ENCODE measurements around the gene ZBTB7C.

Gene ZBTB7C

GRCh38 chr18:48229552-48229981, 179.6 kb downstream of the ZBTB7C start:
- no peaks in the 10 kb centered on the region for H3K79me2 ChIP-seq (ENCODE audit: insufficient read depth, low read length)
- H3K27me3 ChIP-seq (ENCODE audit: low read length), result peaks cover 3% of the 10 kb centered on the region; the same call in 1 of the 2 replicates
- no peaks in the 10 kb centered on the region for H3K36me3 ChIP-seq (ENCODE audit: low read length)
- no peaks in the 10 kb centered on the region for H3K9me2 ChIP-seq (replicated peaks; ENCODE audit: insufficient read depth, low read length)
- no peaks in the 10 kb centered on the region for H3K9me3 ChIP-seq (ENCODE audit: insufficient read depth, low read length)
- H3K4me3 ChIP-seq (ENCODE audit: insufficient read depth, low read length, poor library complexity, severe bottlenecking), result no peak overlapping the region
- H4K20me1 ChIP-seq (ENCODE audit: low read depth, low read length), result no peaks in the 10 kb centered on the region
- H3K9ac ChIP-seq (ENCODE audit: low read length), result no peak overlapping the region
- no peaks in the 10 kb centered on the region for H3F3A ChIP-seq (ENCODE audit: insufficient read depth)
- H3K27ac ChIP-seq (ENCODE audit: low read depth, low read length), result no peak overlapping the region
- H3K4me2 ChIP-seq (ENCODE audit: low read depth, low read length, poor library complexity, severe bottlenecking), result no peak overlapping the region
- TF ChIP-seq, protein P1, sequence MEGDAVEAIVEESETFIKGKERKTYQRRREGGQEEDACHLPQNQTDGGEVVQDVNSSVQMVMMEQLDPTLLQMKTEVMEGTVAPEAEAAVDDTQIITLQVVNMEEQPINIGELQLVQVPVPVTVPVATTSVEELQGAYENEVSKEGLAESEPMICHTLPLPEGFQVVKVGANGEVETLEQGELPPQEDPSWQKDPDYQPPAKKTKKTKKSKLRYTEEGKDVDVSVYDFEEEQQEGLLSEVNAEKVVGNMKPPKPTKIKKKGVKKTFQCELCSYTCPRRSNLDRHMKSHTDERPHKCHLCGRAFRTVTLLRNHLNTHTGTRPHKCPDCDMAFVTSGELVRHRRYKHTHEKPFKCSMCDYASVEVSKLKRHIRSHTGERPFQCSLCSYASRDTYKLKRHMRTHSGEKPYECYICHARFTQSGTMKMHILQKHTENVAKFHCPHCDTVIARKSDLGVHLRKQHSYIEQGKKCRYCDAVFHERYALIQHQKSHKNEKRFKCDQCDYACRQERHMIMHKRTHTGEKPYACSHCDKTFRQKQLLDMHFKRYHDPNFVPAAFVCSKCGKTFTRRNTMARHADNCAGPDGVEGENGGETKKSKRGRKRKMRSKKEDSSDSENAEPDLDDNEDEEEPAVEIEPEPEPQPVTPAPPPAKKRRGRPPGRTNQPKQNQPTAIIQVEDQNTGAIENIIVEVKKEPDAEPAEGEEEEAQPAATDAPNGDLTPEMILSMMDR (IDR thresholded peaks at IDR 0.05; ENCODE audit: insufficient read depth, low read length, poor library complexity, severe bottlenecking), result no peak
- no peak for TF ChIP-seq EZH2phosphoT487 (conservative IDR thresholded peaks at IDR 0.05; ENCODE audit: low read length)
- H2AFZ ChIP-seq (ENCODE audit: low read depth, low read length, severe bottlenecking), result no peak overlapping the region

- no peak overlapping the region for H3K4me3 ChIP-seq (ENCODE audit: insufficient read depth, low read length, poor library complexity, severe bottlenecking)
- no peaks in the 10 kb centered on the region for H3K79me2 ChIP-seq (ENCODE audit: insufficient read depth, low read length)
- H3K4me2 ChIP-seq (ENCODE audit: low read depth, low read length, poor library complexity, severe bottlenecking), result no peak overlapping the region
- peaks cover 3% of the 10 kb centered on the region; the same call in 1 of the 2 replicates for H3K27me3 ChIP-seq (ENCODE audit: low read length)
- H3K9me3 ChIP-seq (ENCODE audit: insufficient read depth, low read length), result no peaks in the 10 kb centered on the region
- H3K36me3 ChIP-seq (ENCODE audit: low read length), result no peaks in the 10 kb centered on the region
- H4K20me1 ChIP-seq (ENCODE audit: low read depth, low read length), result no peaks in the 10 kb centered on the region
- H3F3A ChIP-seq (ENCODE audit: insufficient read depth), result no peaks in the 10 kb centered on the region
- H2AFZ ChIP-seq (ENCODE audit: low read depth, low read length, severe bottlenecking), result no peak overlapping the region
- no peak overlapping the region for H3K9ac ChIP-seq (ENCODE audit: low read length)
- TF ChIP-seq, protein P1 (IDR thresholded peaks at IDR 0.05; ENCODE audit: insufficient read depth, low read length, poor library complexity, severe bottlenecking), result no peak
- TF ChIP-seq EZH2phosphoT487 (conservative IDR thresholded peaks at IDR 0.05; ENCODE audit: low read length), result no peak
- no peak overlapping the region for H3K27ac ChIP-seq (ENCODE audit: low read depth, low read length)
- no peaks in the 10 kb centered on the region for H3K9me2 ChIP-seq (replicated peaks; ENCODE audit: insufficient read depth, low read length)
Observed at GRCh38 chr18:48228841-48229240, 180.3 kb downstream of the ZBTB7C start.

DNA sequence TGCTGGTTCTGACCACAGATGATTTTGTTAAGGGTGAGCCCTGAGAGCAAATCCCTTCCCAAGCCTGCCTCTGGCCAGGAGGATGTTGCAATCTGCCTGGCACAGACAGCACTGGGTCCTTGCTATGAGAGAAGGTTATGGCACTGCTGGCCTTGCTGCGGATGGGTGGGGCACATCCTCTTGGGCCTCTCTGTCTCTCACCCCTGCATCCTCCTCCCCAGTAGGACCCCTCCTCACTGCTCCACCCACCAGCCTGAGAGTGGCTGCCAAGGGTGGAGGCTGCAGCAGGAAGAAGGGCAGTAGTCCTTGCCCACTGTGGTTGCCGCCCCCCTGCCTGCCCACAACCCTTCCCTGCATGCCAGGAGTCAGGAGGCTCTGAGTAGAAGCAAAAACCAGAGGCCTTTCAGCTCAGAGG, 180.9 kb downstream of the ZBTB7C start:
- no peaks in the 10 kb centered on the region for H3K9me3 ChIP-seq (ENCODE audit: insufficient read depth, low read length)
- H3K36me3 ChIP-seq (ENCODE audit: low read length), result no peaks in the 10 kb centered on the region
- no peak overlapping the region for H3K4me2 ChIP-seq (ENCODE audit: low read depth, low read length, poor library complexity, severe bottlenecking)
- no peaks in the 10 kb centered on the region for H3K79me2 ChIP-seq (ENCODE audit: insufficient read depth, low read length)
- no peaks in the 10 kb centered on the region for H3K9me2 ChIP-seq (replicated peaks; ENCODE audit: insufficient read depth, low read length)
- H3K4me3 ChIP-seq (ENCODE audit: insufficient read depth, low read length, poor library complexity, severe bottlenecking), result no peak overlapping the region
- no peaks in the 10 kb centered on the region for H3F3A ChIP-seq (ENCODE audit: insufficient read depth)
- no peak overlapping the region for H2AFZ ChIP-seq (ENCODE audit: low read depth, low read length, severe bottlenecking)
- no peak for TF ChIP-seq EZH2phosphoT487 (conservative IDR thresholded peaks at IDR 0.05; ENCODE audit: low read length)
- no peaks in the 10 kb centered on the region for H4K20me1 ChIP-seq (ENCODE audit: low read depth, low read length)
- no peak overlapping the region for H3K9ac ChIP-seq (ENCODE audit: low read length)
- no peak overlapping the region for H3K27ac ChIP-seq (ENCODE audit: low read depth, low read length)
- H3K27me3 ChIP-seq (ENCODE audit: low read length), result peaks cover under 1% of the 10 kb centered on the region; the same call in 1 of the 2 replicates

DNA sequence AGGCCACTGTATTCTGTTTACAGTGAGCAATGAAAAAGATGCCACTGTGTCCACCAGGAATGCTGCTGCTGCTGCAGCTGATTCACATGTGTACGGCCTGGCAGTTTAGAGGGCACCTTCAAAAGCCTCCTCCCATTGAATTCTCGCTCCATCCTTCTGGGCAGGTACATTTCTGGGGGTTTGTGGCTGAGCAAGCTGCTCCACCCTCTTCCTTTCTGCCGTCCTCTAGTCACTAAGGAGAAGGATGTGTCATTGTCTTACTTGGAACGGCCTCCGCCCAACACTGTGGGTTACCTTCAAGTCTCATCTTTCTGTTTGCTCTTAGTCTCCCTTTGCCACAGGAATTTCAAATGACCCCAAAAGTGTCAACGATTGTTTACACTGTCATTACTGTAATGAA, 182.0 kb downstream of the ZBTB7C start:
- H2AFZ ChIP-seq (ENCODE audit: low read depth, low read length, severe bottlenecking), result no peak overlapping the region
- no peak overlapping the region for H3K4me3 ChIP-seq (ENCODE audit: insufficient read depth, low read length, poor library complexity, severe bottlenecking)
- no peaks in the 10 kb centered on the region for H3K79me2 ChIP-seq (ENCODE audit: insufficient read depth, low read length)
- H3K27me3 ChIP-seq (ENCODE audit: low read length), result no peaks in the 10 kb centered on the region
- no peak overlapping the region for H3K4me2 ChIP-seq (ENCODE audit: low read depth, low read length, poor library complexity, severe bottlenecking)
- TF ChIP-seq, protein P1 (IDR thresholded peaks at IDR 0.05; ENCODE audit: insufficient read depth, low read length, poor library complexity, severe bottlenecking), result no peak
- no peaks in the 10 kb centered on the region for H3F3A ChIP-seq (ENCODE audit: insufficient read depth)
- no peaks in the 10 kb centered on the region for H3K9me3 ChIP-seq (ENCODE audit: insufficient read depth, low read length)
- H3K9ac ChIP-seq (ENCODE audit: low read length), result no peak overlapping the region
- no peaks in the 10 kb centered on the region for H3K9me2 ChIP-seq (replicated peaks; ENCODE audit: insufficient read depth, low read length)
- no peaks in the 10 kb centered on the region for H4K20me1 ChIP-seq (ENCODE audit: low read depth, low read length)
- H3K27ac ChIP-seq (ENCODE audit: low read depth, low read length), result no peak overlapping the region
- no peaks in the 10 kb centered on the region for H3K36me3 ChIP-seq (ENCODE audit: low read length)

Data from SU-DHL-6 (cell line).